Naive B cell (primary cell): ENCODE data around the gene ABCG1. TPM values are rescaled to one million over a fixed set of nuclear protein-coding genes. Genes with fewer than 3 reads are reported as not detected.

ENCODE experiments used
- ATAC-seq, 2 donors: fragments of 150-1000 bp; cut with Tn5 transposase; 2 replicates each; pipeline ENCODE4 v1.10.0; 2021; ENCODE audit warnings: low read depth in 2 of 2, mild to moderate bottlenecking in 2 of 2, moderate library complexity in 2 of 2
- DNase-seq: peaks from one replicate; pipeline ENCODE4 v3.0.0; 2022
- H3K27ac Mint-ChIP-seq, 6 donors: one replicate each; pipeline ENCODE4 v1.8.0; 2020 to 2022; ENCODE audit warnings: mild to moderate bottlenecking in 6 of 6, mixed read lengths in 6 of 6, moderate library complexity in 5 of 6, inconsistent platforms in 2 of 6
- H3K27me3 Mint-ChIP-seq, 3 donors: one replicate each; pipeline ENCODE4 v1.8.0; 2021 to 2022; ENCODE audit warnings: mixed read lengths in 3 of 3, mild to moderate bottlenecking in 1 of 3
- H3K36me3 Mint-ChIP-seq, 2 donors: one replicate each; pipeline ENCODE4 v1.8.0; 2020 to 2022; ENCODE audit warnings: mixed read lengths in 2 of 2, inconsistent platforms in 1 of 2, mild to moderate bottlenecking in 1 of 2
- H3K4me1 Mint-ChIP-seq, 3 donors: one replicate each; pipeline ENCODE4 v1.8.0; 2020 to 2022; ENCODE audit warnings: mixed read lengths in 3 of 3, inconsistent platforms in 1 of 3, mild to moderate bottlenecking in 1 of 3, moderate library complexity in 1 of 3
- H3K4me3 Mint-ChIP-seq, 8 donors: one replicate each; pipeline ENCODE4 v1.8.0; 2020 to 2022; ENCODE audit warnings: mild to moderate bottlenecking in 8 of 8, mixed read lengths in 8 of 8, moderate library complexity in 8 of 8, inconsistent platforms in 2 of 8
- H3K9me3 Mint-ChIP-seq, 7 donors: one replicate each; pipeline ENCODE4 v1.8.0; 2020 to 2022; ENCODE audit warnings: mixed read lengths in 7 of 7, mild to moderate bottlenecking in 5 of 7, inconsistent platforms in 2 of 7, moderate library complexity in 1 of 7
- polyA plus RNA-seq, 6 donors: library from polyadenylated mRNA; unstranded; fragments of 300-500 nt; fragmentation: Illumina TruSeq; gene quantifications; one replicate each; pipeline ENCODE4 v1.2.3, GENCODE V29; 2021; ENCODE audit warnings: low read depth in 6 of 6

The ABCG1 gene
- polyA plus RNA-seq, 6 donors from 2014 or later = 20.7 to 34.3 (median 25.1) TPM

GRCh38 chr21:42279888-42280287 lies 60.9 kb downstream of the ABCG1 start:
- peaks cover 0 to 1% (median 0%) of the 10 kb centered on the region in 7 donors for H3K9me3 Mint-ChIP-seq
- H3K27me3 Mint-ChIP-seq = no peaks in the 10 kb centered on the region
- H3K36me3 Mint-ChIP-seq = peaks cover 29 to 30% of the 10 kb centered on the region in 2 donors
- no peak overlapping the region for H3K4me3 Mint-ChIP-seq
- DNase-seq = no peak
- ATAC-seq = no peak
- peaks cover 5 to 7% (median 6%) of the 10 kb centered on the region in 3 donors for H3K4me1 Mint-ChIP-seq
- H3K27ac Mint-ChIP-seq = peak overlapping the region in 2 of 6 donors; percentile 49 to 56

GRCh38 chr21:42280356-42281180 lies 61.6 kb downstream of the ABCG1 start:
- peak overlapping the region in 2 of 6 donors; percentile 49 to 56 for H3K27ac Mint-ChIP-seq
- DNase-seq (no peak), ATAC-seq (no peak)
- H3K36me3 Mint-ChIP-seq = peaks cover 26 to 29% of the 10 kb centered on the region in 2 donors
- no peak overlapping the region for H3K4me3 Mint-ChIP-seq
- H3K27me3 Mint-ChIP-seq = no peaks in the 10 kb centered on the region
- peaks cover 6 to 13% (median 6%) of the 10 kb centered on the region in 3 donors for H3K4me1 Mint-ChIP-seq
- H3K9me3 Mint-ChIP-seq = peaks cover 0 to 1% (median 0%) of the 10 kb centered on the region in 7 donors

DNA sequence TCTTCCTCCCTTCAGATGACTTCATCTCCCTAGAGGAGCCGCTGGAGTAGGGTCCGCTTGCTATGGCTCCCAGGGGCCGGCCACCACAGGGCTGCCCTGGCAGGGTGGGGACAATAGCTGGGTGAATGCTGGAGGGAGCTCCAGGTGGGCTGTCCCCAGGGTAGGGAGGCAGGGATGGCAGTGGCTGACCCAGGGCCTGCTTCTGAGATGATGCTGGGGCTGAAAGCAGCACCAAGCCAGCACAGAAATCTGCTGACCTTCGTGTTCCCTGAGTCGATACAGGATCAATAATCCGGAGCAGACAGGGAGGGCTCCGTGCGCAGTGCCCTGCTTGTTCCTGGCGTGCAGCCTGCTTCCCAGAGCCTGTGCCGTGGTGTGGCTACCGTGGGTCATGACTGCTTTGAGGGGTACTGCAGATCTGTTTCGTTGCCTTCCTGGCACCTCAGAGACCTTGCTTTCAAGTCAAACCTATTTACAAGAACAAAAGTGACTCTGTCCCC lies 62.3 kb downstream of the ABCG1 start:
- H3K4me1 Mint-ChIP-seq = peaks cover 8 to 20% (median 13%) of the 10 kb centered on the region in 3 donors
- H3K27me3 Mint-ChIP-seq = no peaks in the 10 kb centered on the region
- peaks cover 0 to 1% (median 0%) of the 10 kb centered on the region in 7 donors for H3K9me3 Mint-ChIP-seq
- DNase-seq = no peak
- H3K36me3 Mint-ChIP-seq = peaks cover 26 to 29% of the 10 kb centered on the region in 2 donors
- H3K4me3 Mint-ChIP-seq = no peak overlapping the region
- peak overlapping the region in 1 of 6 donors; percentile 57 for H3K27ac Mint-ChIP-seq
- no peak for ATAC-seq

GRCh38 chr21:42282021-42282420 lies 63.1 kb downstream of the ABCG1 start:
- Mint-ChIP-seq H3K4me1 (peaks cover 16 to 28% (median 18%) of the 10 kb centered on the region in 3 donors), H3K4me3 (no peak overlapping the region), H3K36me3 (peaks cover 21 to 37% of the 10 kb centered on the region in 2 donors), H3K27me3 (no peaks in the 10 kb centered on the region), H3K9me3 (peaks cover 0 to 1% (median 0%) of the 10 kb centered on the region in 7 donors), H3K27ac (peak overlapping the region in 2 of 6 donors; percentile 49 to 57)
- no peak for DNase-seq
- ATAC-seq = no peak

DNA sequence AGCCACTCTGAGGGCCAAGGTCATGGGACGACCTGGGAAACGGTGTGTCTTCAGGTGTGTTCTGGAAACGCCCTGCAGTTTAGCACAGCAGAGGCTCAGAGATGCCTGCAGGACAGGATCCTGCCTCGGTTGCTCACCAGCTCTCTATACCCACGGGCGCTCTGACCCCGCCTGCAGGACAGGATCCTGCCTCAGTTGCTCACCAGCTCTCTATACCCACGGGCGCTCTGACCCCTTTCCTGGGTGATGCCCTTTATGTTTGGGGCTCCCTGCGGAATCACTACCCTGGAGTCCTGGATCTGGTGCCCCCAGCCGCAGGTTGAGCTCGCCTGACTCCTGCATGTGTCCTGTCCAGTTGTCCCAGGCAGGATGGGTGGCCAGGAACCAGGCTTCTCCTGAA lies 63.8 kb downstream of the ABCG1 start:
- no peak for DNase-seq
- H3K36me3 Mint-ChIP-seq = peaks cover 18 to 42% of the 10 kb centered on the region in 2 donors

DNA sequence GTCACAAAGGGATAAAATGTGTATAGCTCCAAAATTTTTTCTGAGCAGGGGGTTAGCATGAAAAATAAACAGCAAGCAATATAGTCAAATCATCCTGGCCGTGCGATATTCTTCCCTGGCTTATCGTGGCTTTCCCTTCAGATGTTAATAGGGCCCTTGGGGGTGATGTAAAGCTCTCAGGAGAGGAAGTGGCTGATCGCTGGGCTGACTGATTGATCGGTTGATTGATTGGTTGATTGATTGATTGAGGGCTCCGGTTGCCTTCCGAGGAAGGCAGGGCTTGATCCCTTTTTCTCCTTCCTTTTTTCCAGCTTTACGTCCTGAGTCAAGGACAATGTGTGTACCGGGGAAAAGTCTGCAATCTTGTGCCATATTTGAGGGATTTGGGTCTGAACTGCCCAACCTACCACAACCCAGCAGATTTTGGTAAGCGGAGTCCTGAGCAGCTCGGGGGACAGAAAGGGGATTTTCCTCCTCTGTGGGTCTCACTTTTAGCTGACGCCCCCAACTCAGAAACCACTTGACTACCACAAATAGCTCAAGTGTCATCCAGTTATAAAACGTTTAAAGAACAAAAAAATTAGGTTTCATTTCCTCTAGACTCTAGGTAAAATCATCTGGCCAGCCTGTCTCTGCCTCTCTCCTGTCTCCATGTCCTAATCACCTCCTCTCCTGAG lies 66.8 kb downstream of the ABCG1 start:
- DNase-seq (no peak), ATAC-seq (peak in 1 of 2 donors; percentile 21)
- Mint-ChIP-seq H3K27ac (peak overlapping the region; percentile 29 to 91 (median 58)), H3K36me3 (peaks cover 25 to 42% of the 10 kb centered on the region in 2 donors), H3K9me3 (peaks cover 0 to 2% (median 0%) of the 10 kb centered on the region in 7 donors), H3K4me3 (peak overlapping the region in 6 of 8 donors; percentile 0 to 64 (median 28)), H3K4me1 (peaks cover 12 to 31% (median 18%) of the 10 kb centered on the region in 3 donors), H3K27me3 (no peaks in the 10 kb centered on the region)

More for the DNA sequence above, 63.8 kb downstream of the ABCG1 start:
- H3K27ac Mint-ChIP-seq = no peak overlapping the region
- H3K27me3 Mint-ChIP-seq = no peaks in the 10 kb centered on the region
- no peak for ATAC-seq
- H3K4me3 Mint-ChIP-seq = peak overlapping the region in 1 of 8 donors; percentile 33
- peaks cover 16 to 31% (median 18%) of the 10 kb centered on the region in 3 donors for H3K4me1 Mint-ChIP-seq
- H3K9me3 Mint-ChIP-seq = no peaks in the 10 kb centered on the region

- peak overlapping the region in 6 of 8 donors; percentile 3 to 74 (median 15) for H3K4me3 Mint-ChIP-seq
- peaks cover 12 to 31% (median 18%) of the 10 kb centered on the region in 3 donors for H3K4me1 Mint-ChIP-seq
- H3K9me3 Mint-ChIP-seq = peaks cover 0 to 2% (median 0%) of the 10 kb centered on the region in 7 donors
- no peaks in the 10 kb centered on the region for H3K27me3 Mint-ChIP-seq
- ATAC-seq (peak in 1 of 2 donors; percentile 39), DNase-seq (no peak)
- peak overlapping the region in 4 of 6 donors; percentile 29 to 91 (median 46) for H3K27ac Mint-ChIP-seq
- H3K36me3 Mint-ChIP-seq = peaks cover 24 to 42% of the 10 kb centered on the region in 2 donors
Observed at GRCh38 chr21:42286416-42286815, 67.5 kb downstream of the ABCG1 start.

DNA sequence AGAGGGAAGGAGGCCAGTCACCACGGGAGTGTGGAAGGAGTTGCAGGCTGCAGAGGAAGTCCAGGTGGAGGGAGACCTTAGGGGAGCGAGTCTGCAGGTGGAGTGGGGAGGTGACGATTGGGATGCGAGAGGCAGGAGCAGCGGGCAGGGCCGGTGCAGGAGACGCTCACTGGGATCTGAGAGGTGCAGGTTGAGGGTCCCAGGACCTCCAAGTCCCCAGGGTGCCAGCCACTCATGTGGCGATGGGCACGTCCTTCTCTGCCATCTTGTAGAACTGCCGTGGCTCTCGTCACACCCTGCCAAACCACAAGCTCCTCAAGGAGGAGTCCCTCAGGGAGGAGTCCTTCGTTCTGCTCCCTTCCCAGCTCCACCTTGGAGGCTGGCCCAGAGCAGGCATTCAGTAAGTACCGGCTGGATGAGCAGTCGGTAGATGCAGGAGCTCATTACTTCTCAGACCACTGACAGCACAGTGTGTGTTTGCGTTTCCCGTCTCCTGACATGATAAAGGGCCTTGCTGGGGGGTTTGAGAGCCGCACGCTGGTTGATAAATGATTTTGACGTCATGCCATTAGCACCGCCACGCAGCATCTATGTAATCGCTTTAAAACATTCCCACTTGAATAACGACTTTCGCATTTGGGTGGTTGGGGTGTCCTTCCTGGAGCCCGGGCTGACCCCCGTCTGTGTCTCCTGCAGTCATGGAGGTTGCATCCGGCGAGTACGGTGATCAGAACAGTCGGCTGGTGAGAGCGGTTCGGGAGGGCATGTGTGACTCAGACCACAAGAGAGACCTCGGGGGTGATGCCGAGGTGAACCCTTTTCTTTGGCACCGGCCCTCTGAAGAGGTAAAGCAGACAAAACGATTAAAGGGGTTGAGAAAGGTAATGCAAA lies 68.5 kb downstream of the ABCG1 start:
- Mint-ChIP-seq H3K4me3 (peak overlapping the region in 1 of 8 donors; percentile 29), H3K4me1 (peaks cover 12 to 31% (median 18%) of the 10 kb centered on the region in 3 donors), H3K36me3 (peaks cover 19 to 41% of the 10 kb centered on the region in 2 donors), H3K9me3 (peaks cover 0 to 2% (median 0%) of the 10 kb centered on the region in 7 donors), H3K27me3 (no peaks in the 10 kb centered on the region), H3K27ac (peak overlapping the region in 2 of 6 donors; percentile 26 to 94)
- no peak for ATAC-seq
- DNase-seq = no peak

DNA sequence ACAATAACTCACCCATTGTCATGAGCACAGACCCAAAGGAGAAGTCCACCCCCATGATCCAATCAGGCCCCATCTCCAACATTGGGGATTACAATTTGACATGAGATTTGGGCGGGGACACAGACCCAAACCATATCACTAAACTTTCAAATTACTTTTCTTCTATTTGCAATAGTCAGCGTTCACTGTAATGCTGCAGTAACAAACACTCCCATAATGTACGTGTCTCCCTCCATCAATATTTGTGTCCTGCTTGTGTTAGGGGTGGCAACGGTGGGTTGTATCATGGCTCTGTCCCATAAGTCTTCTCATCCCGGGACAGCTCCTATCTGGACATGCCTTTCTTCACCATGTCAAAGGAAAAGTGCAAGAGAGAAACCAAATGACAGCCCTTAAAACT lies 70.0 kb downstream of the ABCG1 start:
- Mint-ChIP-seq H3K9me3 (peaks cover 0 to 2% (median 0%) of the 10 kb centered on the region in 7 donors), H3K27me3 (no peaks in the 10 kb centered on the region), H3K4me1 (peaks cover 12 to 28% (median 13%) of the 10 kb centered on the region in 3 donors), H3K27ac (peak overlapping the region in 2 of 6 donors; percentile 59 to 77), H3K4me3 (no peak overlapping the region), H3K36me3 (peaks cover 19 to 32% of the 10 kb centered on the region in 2 donors)
- no peak for ATAC-seq
- DNase-seq = no peak

DNA sequence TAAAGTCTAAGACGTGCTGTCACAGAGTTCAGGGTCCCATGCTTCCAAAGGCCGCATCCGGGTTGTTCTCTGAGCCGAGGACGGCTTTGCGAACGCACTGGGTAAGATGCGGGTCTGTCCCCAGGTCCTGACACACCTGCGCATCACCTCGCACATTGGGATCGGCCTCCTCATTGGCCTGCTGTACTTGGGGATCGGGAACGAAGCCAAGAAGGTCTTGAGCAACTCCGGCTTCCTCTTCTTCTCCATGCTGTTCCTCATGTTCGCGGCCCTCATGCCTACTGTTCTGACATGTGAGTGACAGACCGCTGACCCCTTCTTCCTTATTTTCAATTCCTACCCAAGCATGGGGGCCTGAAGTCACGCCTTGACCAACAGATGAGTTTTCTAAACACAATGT lies 71.0 kb downstream of the ABCG1 start:
- H3K4me1 Mint-ChIP-seq = peaks cover 10 to 24% (median 13%) of the 10 kb centered on the region in 3 donors

GRCh38 chr21:42290505-42290904 lies 71.6 kb downstream of the ABCG1 start:
- peaks cover 22 to 45% of the 10 kb centered on the region in 2 donors for H3K36me3 Mint-ChIP-seq
- no peak for ATAC-seq
- H3K4me3 Mint-ChIP-seq = no peak overlapping the region

More for the DNA sequence above, 71.0 kb downstream of the ABCG1 start:
- no peaks in the 10 kb centered on the region for H3K27me3 Mint-ChIP-seq
- peaks cover 19 to 40% of the 10 kb centered on the region in 2 donors for H3K36me3 Mint-ChIP-seq
- peaks cover 0 to 2% (median 0%) of the 10 kb centered on the region in 7 donors for H3K9me3 Mint-ChIP-seq
- DNase-seq = no peak
- peak overlapping the region in 2 of 6 donors; percentile 56 for H3K27ac Mint-ChIP-seq
- H3K4me3 Mint-ChIP-seq = no peak overlapping the region
- ATAC-seq = no peak

DNA sequence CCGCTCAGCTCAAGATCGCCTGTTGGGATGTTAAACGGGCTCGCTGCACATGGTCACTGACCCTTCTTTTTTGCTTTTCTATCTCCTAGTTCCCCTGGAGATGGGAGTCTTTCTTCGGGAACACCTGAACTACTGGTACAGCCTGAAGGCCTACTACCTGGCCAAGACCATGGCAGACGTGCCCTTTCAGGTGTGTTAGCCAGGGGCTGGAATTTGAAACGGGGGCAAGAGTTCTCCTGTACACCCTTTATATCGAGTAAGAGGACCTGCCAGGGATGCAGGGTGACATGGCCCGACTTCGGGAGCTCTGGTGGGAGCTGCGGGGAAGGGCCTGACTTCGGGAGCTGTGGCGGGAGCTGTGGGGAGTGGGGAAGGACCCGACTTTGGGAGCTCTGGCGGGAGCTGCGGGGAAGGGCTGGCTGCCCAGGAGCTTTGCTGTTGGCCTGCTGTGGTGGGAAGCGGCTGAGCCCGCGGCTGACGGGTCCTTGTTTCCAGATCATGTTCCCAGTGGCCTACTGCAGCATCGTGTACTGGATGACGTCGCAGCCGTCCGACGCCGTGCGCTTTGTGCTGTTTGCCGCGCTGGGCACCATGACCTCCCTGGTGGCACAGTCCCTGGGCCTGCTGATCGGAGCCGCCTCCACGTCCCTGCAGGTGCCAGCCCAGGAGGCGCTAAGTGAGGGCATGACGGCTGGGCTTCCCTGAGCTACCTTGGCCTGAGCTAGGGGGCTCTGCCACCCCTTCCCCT lies 72.2 kb downstream of the ABCG1 start:
- peaks cover 6 to 11% (median 9%) of the 10 kb centered on the region in 3 donors for H3K4me1 Mint-ChIP-seq
- H3K36me3 Mint-ChIP-seq = peaks cover 28 to 52% of the 10 kb centered on the region in 2 donors
- H3K4me3 Mint-ChIP-seq = no peak overlapping the region
- ATAC-seq (no peak), DNase-seq (no peak)
- H3K27ac Mint-ChIP-seq = peak overlapping the region in 2 of 6 donors; percentile 10 to 54
- H3K9me3 Mint-ChIP-seq = peaks cover 0 to 2% (median 0%) of the 10 kb centered on the region in 7 donors
- no peaks in the 10 kb centered on the region for H3K27me3 Mint-ChIP-seq

More at GRCh38 chr21:42290505-42290904, 71.6 kb downstream of the ABCG1 start:
- H3K9me3 Mint-ChIP-seq = peaks cover 0 to 2% (median 0%) of the 10 kb centered on the region in 7 donors
- H3K4me1 Mint-ChIP-seq = peaks cover 10 to 18% (median 13%) of the 10 kb centered on the region in 3 donors
- no peak for DNase-seq
- no peaks in the 10 kb centered on the region for H3K27me3 Mint-ChIP-seq
- H3K27ac Mint-ChIP-seq = peak overlapping the region in 1 of 6 donors; percentile 27
